Measurements from ENCODE around the gene CDHR2.
"Not testable (repeated sequence)": the region's sequence is repeated elsewhere in the genome, so short reads cannot be mapped to it uniquely, and the experiment has no call there.

CDHR2 gene

GRCh38 chr5:176573564-176574296, 24.6 kb downstream of the CDHR2 start:
- peak; percentile 82 for DNase-seq

- DNase-seq: no peak
Measured at GRCh38 chr5:176574297-176574591, 25.1 kb downstream of the CDHR2 start.

- DNase-seq: no peak
Measured at GRCh38 chr5:176575066-176575465, 25.9 kb downstream of the CDHR2 start.

GRCh38 chr5:176575488-176576422, 26.6 kb downstream of the CDHR2 start:
- no peak for DNase-seq

- peak; percentile 40 for DNase-seq
Measured at GRCh38 chr5:176577312-176578176, 28.4 kb downstream of the CDHR2 start.

- peak; percentile 68 for DNase-seq
Measured at GRCh38 chr5:176578391-176578808, 29.3 kb downstream of the CDHR2 start.

- DNase-seq: no peak
Measured at GRCh38 chr5:176579323-176579722, 30.2 kb downstream of the CDHR2 start.

GRCh38 chr5:176581361-176581760, 32.2 kb downstream of the CDHR2 start:
- DNase-seq: no peak

- DNase-seq: no peak
Measured at GRCh38 chr5:176583076-176583475, 33.9 kb downstream of the CDHR2 start.

- no peak for DNase-seq
Measured at GRCh38 chr5:176587398-176587797, 38.3 kb downstream of the CDHR2 start.

- no peak for DNase-seq
Measured at GRCh38 chr5:176588297-176588696, 39.2 kb downstream of the CDHR2 start.

GRCh38 chr5:176589039-176589769, 40.1 kb downstream of the CDHR2 start:
- no peak for DNase-seq

GRCh38 chr5:176590035-176590717, 41.0 kb downstream of the CDHR2 start:
- DNase-seq: no peak

GRCh38 chr5:176591667-176592066, 42.5 kb downstream of the CDHR2 start:
- DNase-seq: not testable (repeated sequence)

- DNase-seq: no peak
Measured at GRCh38 chr5:176592573-176592972, 43.4 kb downstream of the CDHR2 start.

- DNase-seq: no peak
Measured at GRCh38 chr5:176593273-176593869, 44.2 kb downstream of the CDHR2 start.

- DNase-seq: no peak
Measured at GRCh38 chr5:176594554-176594953, 45.4 kb downstream of the CDHR2 start.

- no peak for DNase-seq
Measured at GRCh38 chr5:176595386-176595943, 46.3 kb downstream of the CDHR2 start.

- no peak for DNase-seq
Measured at GRCh38 chr5:176596069-176596644, 47.0 kb downstream of the CDHR2 start.

GRCh38 chr5:176596689-176597416, 47.7 kb downstream of the CDHR2 start:
- DNase-seq: peak; percentile 62
